Epithelial cell of prostate (primary cell): ENCODE data around the gene COL20A1.

Experiments used
- DNase-seq: peaks from one replicate; pipeline ENCODE4 v3.0.0-alpha.2; 2011; ENCODE audit warnings: low read depth, low spot score
- H3K27ac ChIP-seq: fragments of 450-650 bp; 2 replicates; pipeline ENCODE4 v1.5.1; 2017; ENCODE audit warnings: mild to moderate bottlenecking

Gene COL20A1

GRCh38 chr20:63381781-63382431 lies 88.9 kb downstream of the COL20A1 start:
- H3K27ac ChIP-seq, result no peak overlapping the region
- DNase-seq, result no peak

- DNase-seq, result no peak
- no peak overlapping the region for H3K27ac ChIP-seq
Observed at GRCh38 chr20:63382551-63383300, 89.7 kb downstream of the COL20A1 start.

- DNase-seq, result no peak
- H3K27ac ChIP-seq, result no peak overlapping the region
Observed at GRCh38 chr20:63383556-63383955, 90.6 kb downstream of the COL20A1 start.

GRCh38 chr20:63384336-63384735 lies 91.3 kb downstream of the COL20A1 start:
- DNase-seq, result no peak

More at GRCh38 chr20:63384336-63384735, 91.3 kb downstream of the COL20A1 start:
- no peak overlapping the region for H3K27ac ChIP-seq
